GM12878 (cell line): ENCODE data around the gene EPN3. TPM values are rescaled to one million over a fixed set of nuclear protein-coding genes. Genes with fewer than 3 reads are reported as not detected.

Source experiments
- ATAC-seq: fragments of 200-7000 bp; cut with Tn5 transposase; 3 replicates; pipeline ENCODE4 v1.9.1; 2020; ENCODE audit warnings: mild to moderate bottlenecking, moderate library complexity
- BruUV-seq: library from RNA; stranded (reverse); fragments of 400-500 nt; replicated peaks from 2 replicates; lab custom pipeline; 2021; lab: Mats Ljungman, UMichigan
- CTCF ChIA-PET: fragments of 300-600 bp; sonication (Branson Sonifier 250); formaldehyde crosslinking; extraction: SDS; loops from one replicate; lab custom pipeline; 2021; ENCODE audit warnings: inconsistent platforms; lab: Yijun Ruan, JAX
- POLR2A ChIA-PET: fragments of 350-600 bp; formaldehyde crosslinking; extraction: SDS; loops from one replicate; lab custom pipeline; 2021; ENCODE audit warnings: inconsistent platforms; lab: Charles Lee
- RAD21 ChIA-PET: fragments of 300-600 bp; sonication (Branson Sonifier 250); formaldehyde crosslinking; loops from one replicate; lab custom pipeline; 2023; ENCODE audit warnings: antibody characterized with exemption; ENCODE audit not compliant: unreplicated experiment; lab: Charles Lee
- SMC1A ChIA-PET: fragments of 300-600 bp; sonication (Branson Sonifier 250); formaldehyde crosslinking; loops from one replicate; lab custom pipeline; 2023; ENCODE audit not compliant: unreplicated experiment, uncharacterized antibody; lab: Charles Lee
- DNase-seq: peaks from one replicate; pipeline ENCODE4 v3.0.0-alpha.2; 2011; ENCODE audit warnings: low read depth, low spot score
- FAIRE-seq: peaks from 3 replicates; lab custom pipeline; 2011; peaks lifted over from hg19 to GRCh38; lab: Jason Lieb, UNC
- H2AFZ ChIP-seq: 2 replicates; pipeline ENCODE4 v1.6.0; 2011; ENCODE audit warnings: low read depth, low read length, control low read depth; ENCODE audit not compliant: control insufficient read depth
- H3K27ac ChIP-seq: 2 replicates; pipeline ENCODE4 v1.5.1; 2011; ENCODE audit warnings: control low read depth; ENCODE audit not compliant: control insufficient read depth, insufficient read depth
- H3K27me3 ChIP-seq, 2 experiments: replicated peaks in 1 of 2; 2 replicates each; pipeline versions ENCODE4 v1.6.0 to v1.6.1; 2011; ENCODE audit warnings: low read length in 1 of 2; ENCODE audit not compliant: control insufficient read depth in 2 of 2, insufficient read depth in 2 of 2
- H3K36me3 ChIP-seq, 2 experiments: 2 replicates each; pipeline ENCODE4 v1.5.1; 2011; ENCODE audit warnings: low read length in 1 of 2; ENCODE audit not compliant: control insufficient read depth in 2 of 2, insufficient read depth in 2 of 2
- H3K4me1 ChIP-seq: 2 replicates; pipeline ENCODE4 v1.6.1; 2011; ENCODE audit warnings: mild to moderate bottlenecking, low read length, moderate library complexity, mixed read lengths; ENCODE audit not compliant: control insufficient read depth, insufficient read depth
- H3K4me2 ChIP-seq: 2 replicates; pipeline ENCODE4 v1.6.0; 2011; ENCODE audit warnings: control low read depth; ENCODE audit not compliant: control insufficient read depth, insufficient read depth
- H3K4me3 ChIP-seq: fragments of 200-600 bp; sonication (generic); 2 replicates; pipeline ENCODE4 v1.5.1; 2016
- H3K79me2 ChIP-seq: 2 replicates; pipeline ENCODE4 v1.6.0; 2011; ENCODE audit warnings: low read length; ENCODE audit not compliant: control insufficient read depth, insufficient read depth
- H3K9ac ChIP-seq: 2 replicates; pipeline ENCODE4 v1.8.0; 2011; ENCODE audit warnings: low read length, control low read depth, mixed read lengths; ENCODE audit not compliant: control insufficient read depth, insufficient read depth
- H3K9me3 ChIP-seq: replicated peaks from 3 replicates; pipeline ENCODE4 v1.5.1; 2011; ENCODE audit warnings: mild to moderate bottlenecking, low read length; ENCODE audit not compliant: control insufficient read depth, insufficient read depth
- H4K20me1 ChIP-seq: 2 replicates; pipeline ENCODE4 v1.6.0; 2011; ENCODE audit not compliant: control insufficient read depth, insufficient read depth
- DPF2 ChIP-seq: fragments of 450-650 bp; IDR thresholded peaks from 2 replicates; pipeline ENCODE4 v1.6.1; 2017; ENCODE audit warnings: mild to moderate bottlenecking
- HDAC2 ChIP-seq: fragments of 200-600 bp; sonication (generic); IDR thresholded peaks from 2 replicates; pipeline ENCODE4 v1.6.1; 2017
- MEF2A ChIP-seq: IDR thresholded peaks from 2 replicates; pipeline ENCODE4 v1.6.1; 2011; ENCODE audit warnings: low read depth, mild to moderate bottlenecking, low read length, moderate library complexity; ENCODE audit not compliant: insufficient read depth
- NFXL1 ChIP-seq: fragments of 450-650 bp; IDR thresholded peaks from 2 replicates; pipeline ENCODE4 v1.6.1; 2017; ENCODE audit warnings: antibody characterized with exemption, mild to moderate bottlenecking, borderline replicate concordance
- NFYA ChIP-seq: IDR thresholded peaks from 2 replicates; pipeline ENCODE4 v1.6.1; 2011; ENCODE audit warnings: low read depth, mild to moderate bottlenecking, low read length, improper control_type of control experiment, borderline replicate concordance
- SUZ12 ChIP-seq: fragments of 200-600 bp; sonication (generic); IDR thresholded peaks from one replicate; pipeline ENCODE4 v1.6.1; 2018; ENCODE audit warnings: antibody characterized with exemption, mild to moderate bottlenecking; ENCODE audit not compliant: unreplicated experiment
- ZBTB4 ChIP-seq: fragments of 450-650 bp; formaldehyde crosslinking; IDR thresholded peaks from 2 replicates; pipeline ENCODE4 v1.4.0; 2022; ENCODE audit warnings: mild to moderate bottlenecking, moderate library complexity
- WGBS: methylation state at CpG from one replicate; pipeline ENCODE4 v1.1.6; 2016; ENCODE audit warnings: low lambda C conversion rate; ENCODE audit not compliant: insufficient replicate concordance, insufficient coverage; ENCODE audit errors: missing lambda C conversion rate; 5-methylcytosine and 5-hydroxymethylcytosine counted together
- in situ Hi-C: fragments of 300-500 bp; cut with MboI; formaldehyde crosslinking; loops from 9 replicates; pipeline ENCODE4 v1.14.3; 2018; ENCODE audit warnings: mixed read lengths
- intact Hi-C: fragments of 100-400 bp; cut with micrococcal nuclease; formaldehyde crosslinking; loops from one replicate; pipeline ENCODE4 v1.14.2; 2022; ENCODE audit not compliant: unreplicated experiment
- polyA plus RNA-seq, 11 experiments: library from polyadenylated mRNA; depleted of rRNA in 4 of 11; unstranded in 6 of 11; stranded (reverse) in 5 of 11; fragments of >200 nt; fragmentation: Nextera tagmentation in 4 of 11; fragmentation: Illumina TruSeq in 1 of 11; extraction: Ambion mirVana in 4 of 11; extraction: Trizol in 1 of 11; gene quantifications; 1 replicate in 1 of 11; 2 replicates in 10 of 11; pipeline versions ENCODE4 v1.2.1 to v1.2.3, GENCODE V29; 2011 to 2016; ENCODE audit warnings: inconsistent platforms in 2 of 11, missing spikeins in 2 of 11, low read depth in 1 of 11
- total RNA-seq, 4 experiments: library from RNA; depleted of rRNA in 3 of 4; stranded (reverse); fragments of >200 nt in 3 of 4; fragmentation: Illumina TruSeq in 1 of 4; extraction: Trizol in 1 of 4; gene quantifications; 2 replicates each; pipeline versions ENCODE4 v1.2.1 to v1.2.3, GENCODE V29; 2013 to 2021

Gene EPN3
- total and polyA plus RNA-seq, 10 of the 15 experiments (the other 5 are each of a cell fraction or from before 2014, with no cell fraction given): 0.04 to 0.07 TPM; not detected in 8

GRCh38 chr17:50560931-50561745 is 28.6 kb downstream of the EPN3 start:
- ChIA-PET CTCF (no interaction called here), POLR2A (interaction anchor here (0.8 kb wide), 1 partner anchor 57 kb away, joined by 3 read pairs; no protein-coding TSS in a partner anchor), SMC1A (interaction anchor here (1.1 kb wide), 1 partner anchor 66 kb away, joined by 3 read pairs; no protein-coding TSS in a partner anchor), RAD21 (interaction anchor here (1.2 kb wide), 2 partner anchors 12 to 67 kb away, joined by 3 to 6 read pairs; no protein-coding TSS in a partner anchor)
- DNase-seq (no peak), ATAC-seq (peak; percentile 20)
- H3K4me1 ChIP-seq: peaks cover 14% of the 10 kb centered on the region; the same call in 1 of the 2 replicates
- H3K9me3 ChIP-seq: no peaks in the 10 kb centered on the region
- no peaks in the 10 kb centered on the region for H3K79me2 ChIP-seq
- in situ Hi-C loops: no loop called here
- intact Hi-C loops: no loop called here
- peaks cover 20 to 23% of the 10 kb centered on the region in 2 experiments for H3K27me3 ChIP-seq
- no peaks in the 10 kb centered on the region for H3K36me3 ChIP-seq
- H4K20me1 ChIP-seq: no peaks in the 10 kb centered on the region
- WGBS: 6% methylated on average over 50 of the region's 88 CpGs
- H2AFZ ChIP-seq: no peak overlapping the region
- H3K9ac ChIP-seq: no peak overlapping the region; the same call in 1 of the 2 replicates
- H3K4me2 ChIP-seq: peak overlapping the region; percentile 42; the same call in 1 of the 2 replicates
- peak overlapping the region; percentile 44; the same call in 1 of the 2 replicates for H3K4me3 ChIP-seq
- H3K27ac ChIP-seq: no peak overlapping the region
- TF ChIP-seq DPF2 (peak; percentile 24; the same call in 1 of the 2 replicates), HDAC2 (no peak), SUZ12 (peak; percentile 95)
- TF ChIP-seq, all 136 proteins: peak for 2
- BruUV-seq: no TSS peak
- no peak for FAIRE-seq

- peaks cover 14% of the 10 kb centered on the region; the same call in 1 of the 2 replicates for H3K4me1 ChIP-seq
- H3K4me3 ChIP-seq: no peak overlapping the region
- no peak for ATAC-seq
- H3K27me3 ChIP-seq: peaks cover 20 to 23% of the 10 kb centered on the region in 2 experiments
- no peaks in the 10 kb centered on the region for H3K79me2 ChIP-seq
- 11% methylated on average over 9 of the region's 27 CpGs for WGBS
- TF ChIP-seq MEF2A: no peak
- no peak for TF ChIP-seq NFYA
- no peak for TF ChIP-seq ZBTB4 (CRISPR knock-in tag)
- no peak for TF ChIP-seq NFXL1
- TF ChIP-seq, all 136 proteins: peak for 0
- Histone ChIP-seq H3K4me2 (no peak overlapping the region), H2AFZ (no peak overlapping the region), H3K9me3 (no peaks in the 10 kb centered on the region), H3K9ac (no peak overlapping the region), H4K20me1 (no peaks in the 10 kb centered on the region), H3K36me3 (no peaks in the 10 kb centered on the region), H3K27ac (no peak overlapping the region)
- ChIA-PET CTCF (no interaction called here), RAD21 (interaction anchor here (0.6 to 1.0 kb wide), 2 partner anchors 49 to 132 kb away, joined by 3 to 5 read pairs; no protein-coding TSS in a partner anchor), POLR2A (interaction anchor here (0.8 kb wide), 1 partner anchor 57 kb away, joined by 3 read pairs; no protein-coding TSS in a partner anchor), SMC1A (interaction anchor here (1.1 kb wide), 1 partner anchor 66 kb away, joined by 3 read pairs; no protein-coding TSS in a partner anchor)
- FAIRE-seq (no peak), DNase-seq (no peak)
- no TSS peak for BruUV-seq
- in situ Hi-C loops: no loop called here
- intact Hi-C loops: no loop called here
Measured at GRCh38 chr17:50561746-50562141, 29.2 kb downstream of the EPN3 start.
